GM12864 (cell line): ENCODE data around the gene CACNA1E.

Experiments
- DNase-seq: peaks from one replicate; pipeline ENCODE4 v3.0.0-alpha.2; 2011; ENCODE audit warnings: low read depth
- H3K4me3 ChIP-seq: 2 replicates; pipeline ENCODE4 v1.5.1; 2011; ENCODE audit warnings: mild to moderate bottlenecking, low read depth, low read length, control low read depth
- TF ChIP-seq, protein P1 (sequence below): IDR thresholded peaks from 2 replicates; pipeline ENCODE4 v1.5.1; 2011; ENCODE audit warnings: low read depth, mild to moderate bottlenecking, moderate library complexity, low read length, control low read depth, inconsistent platforms; ENCODE audit errors: missing control alignments

The CACNA1E gene

DNA sequence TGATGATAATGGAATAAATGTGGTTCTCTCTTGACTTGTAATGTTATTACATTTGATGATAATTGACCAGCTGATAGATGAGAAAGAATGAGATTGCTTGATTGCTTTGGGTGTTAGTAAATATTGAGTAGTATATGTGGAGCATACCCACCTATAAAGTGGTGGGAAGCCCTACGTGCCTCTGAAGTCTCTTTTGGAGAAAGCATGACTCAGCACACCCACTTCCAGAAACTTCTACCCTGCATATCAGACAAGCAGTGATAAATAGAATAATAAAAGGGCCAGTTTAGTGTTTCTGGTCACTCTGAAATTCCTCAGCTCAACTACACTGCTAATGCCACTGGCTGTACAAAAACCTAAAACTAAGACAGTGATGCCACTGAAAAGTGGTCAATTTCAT is 289.4 kb downstream of the CACNA1E start:
- TF ChIP-seq, protein P1, sequence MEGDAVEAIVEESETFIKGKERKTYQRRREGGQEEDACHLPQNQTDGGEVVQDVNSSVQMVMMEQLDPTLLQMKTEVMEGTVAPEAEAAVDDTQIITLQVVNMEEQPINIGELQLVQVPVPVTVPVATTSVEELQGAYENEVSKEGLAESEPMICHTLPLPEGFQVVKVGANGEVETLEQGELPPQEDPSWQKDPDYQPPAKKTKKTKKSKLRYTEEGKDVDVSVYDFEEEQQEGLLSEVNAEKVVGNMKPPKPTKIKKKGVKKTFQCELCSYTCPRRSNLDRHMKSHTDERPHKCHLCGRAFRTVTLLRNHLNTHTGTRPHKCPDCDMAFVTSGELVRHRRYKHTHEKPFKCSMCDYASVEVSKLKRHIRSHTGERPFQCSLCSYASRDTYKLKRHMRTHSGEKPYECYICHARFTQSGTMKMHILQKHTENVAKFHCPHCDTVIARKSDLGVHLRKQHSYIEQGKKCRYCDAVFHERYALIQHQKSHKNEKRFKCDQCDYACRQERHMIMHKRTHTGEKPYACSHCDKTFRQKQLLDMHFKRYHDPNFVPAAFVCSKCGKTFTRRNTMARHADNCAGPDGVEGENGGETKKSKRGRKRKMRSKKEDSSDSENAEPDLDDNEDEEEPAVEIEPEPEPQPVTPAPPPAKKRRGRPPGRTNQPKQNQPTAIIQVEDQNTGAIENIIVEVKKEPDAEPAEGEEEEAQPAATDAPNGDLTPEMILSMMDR: no peak
- no peak overlapping the region for H3K4me3 ChIP-seq
- DNase-seq: no peak

DNA sequence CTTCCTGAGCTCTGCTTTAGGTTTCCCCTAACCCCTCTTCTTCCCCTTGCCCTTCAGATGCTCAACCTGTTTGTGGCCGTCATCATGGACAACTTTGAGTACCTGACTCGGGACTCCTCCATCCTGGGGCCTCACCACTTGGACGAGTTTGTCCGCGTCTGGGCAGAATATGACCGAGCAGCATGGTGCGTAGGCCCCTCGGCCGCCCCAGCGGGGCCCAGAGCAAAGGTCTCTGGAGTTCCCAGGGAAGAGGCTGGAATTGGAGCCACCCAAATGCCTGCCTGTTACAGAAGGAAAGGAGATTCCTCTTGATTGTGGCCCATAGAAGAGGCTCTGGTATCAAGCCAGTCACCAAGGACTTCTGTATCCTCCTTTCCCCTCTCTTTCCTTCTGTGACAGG is 292.7 kb downstream of the CACNA1E start:
- no peak overlapping the region for H3K4me3 ChIP-seq
- TF ChIP-seq, protein P1: no peak
- DNase-seq: no peak

DNA sequence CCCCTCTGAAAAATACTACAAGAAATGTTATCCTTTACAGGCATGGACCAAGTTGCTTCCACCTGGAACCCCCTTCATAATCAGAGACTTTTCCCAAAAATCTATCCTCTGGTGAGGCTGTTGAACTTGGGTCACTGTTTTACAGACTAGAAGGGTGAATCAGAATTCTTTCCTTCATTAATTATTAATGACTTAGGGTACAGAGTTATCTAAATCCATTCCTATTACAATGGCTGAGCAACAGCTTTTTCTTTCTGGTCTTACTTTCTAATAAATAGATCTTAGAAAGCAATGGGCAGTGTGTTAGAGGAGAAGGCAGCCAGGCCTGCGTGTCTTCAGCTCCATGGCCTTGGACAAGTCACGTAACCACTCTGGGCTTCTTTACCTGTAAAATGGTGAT is 294.0 kb downstream of the CACNA1E start:
- TF ChIP-seq, protein P1: no peak
- DNase-seq: no peak
- no peak overlapping the region for H3K4me3 ChIP-seq

DNA sequence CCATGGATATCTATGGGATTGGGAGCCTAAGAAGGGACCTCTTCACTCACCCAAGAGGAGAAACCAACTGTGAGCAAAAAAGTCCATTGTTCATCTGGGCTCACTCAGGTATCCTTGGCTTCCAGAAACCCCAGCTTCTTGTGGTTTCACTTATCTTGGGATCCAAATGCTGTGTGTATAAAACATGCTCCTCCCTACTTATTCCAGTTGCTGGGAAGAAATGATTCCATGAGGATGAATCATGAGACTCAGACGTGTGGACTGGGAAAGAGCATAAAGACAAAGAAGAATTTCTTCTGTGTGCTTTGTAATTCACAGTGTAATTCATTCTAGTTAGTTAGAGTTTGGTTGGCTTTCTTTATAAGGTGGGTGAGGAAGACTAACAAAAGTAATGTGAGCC is 294.5 kb downstream of the CACNA1E start:
- H3K4me3 ChIP-seq: no peak overlapping the region
- TF ChIP-seq, protein P1: no peak
- DNase-seq: no peak

DNA sequence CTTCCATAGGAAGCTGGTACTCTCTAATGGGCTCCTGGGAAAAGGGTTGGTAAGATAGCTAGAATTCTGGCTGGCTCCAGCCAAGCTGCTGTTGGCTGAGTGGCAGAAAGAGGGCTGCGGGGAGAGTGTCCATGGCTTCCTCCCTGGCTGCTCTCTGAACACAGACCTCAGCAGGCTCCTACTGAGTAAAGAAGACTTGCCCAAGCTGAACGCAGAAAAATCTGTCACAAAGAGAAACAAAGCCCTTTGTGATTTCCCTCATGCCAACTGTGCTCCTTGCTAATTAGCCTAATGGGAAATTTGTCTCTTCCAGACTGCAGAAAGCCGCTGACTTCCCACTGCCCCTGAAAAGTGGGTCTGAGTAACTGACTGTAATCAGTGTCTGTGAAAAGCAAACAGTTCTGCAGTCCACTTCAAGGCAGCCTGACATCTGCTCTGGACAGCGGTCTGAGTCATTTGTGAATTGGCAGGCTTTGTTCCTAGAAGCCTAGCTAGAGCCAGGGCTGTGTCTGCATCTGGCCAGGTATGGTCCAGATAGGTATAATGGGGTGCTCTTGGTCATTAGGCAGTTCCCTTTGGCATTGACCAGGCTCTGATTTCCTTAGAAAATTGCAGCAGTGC is 295.4 kb downstream of the CACNA1E start:
- TF ChIP-seq, protein P1: no peak
- no peak overlapping the region for H3K4me3 ChIP-seq
- no peak for DNase-seq

DNA sequence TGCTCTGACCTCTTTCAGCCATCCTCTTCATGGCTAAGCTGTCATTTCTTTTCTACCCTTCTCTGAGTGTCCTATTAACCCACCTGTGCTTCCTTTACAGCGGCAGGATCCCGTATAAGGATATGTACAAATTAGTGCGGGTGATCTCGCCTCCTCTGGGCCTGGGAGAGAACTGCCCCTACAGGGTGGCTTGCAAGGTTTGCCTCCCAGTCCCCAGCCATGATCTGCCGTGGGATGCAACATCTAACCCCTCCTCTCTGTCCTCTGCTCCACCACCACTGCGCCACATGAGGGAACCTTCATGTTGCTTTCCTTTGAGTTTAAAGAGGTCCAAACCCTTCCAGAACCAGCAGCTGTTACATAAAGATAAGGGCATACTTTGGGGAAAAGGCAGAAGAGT is 296.0 kb downstream of the CACNA1E start:
- TF ChIP-seq, protein P1: no peak
- H3K4me3 ChIP-seq: no peak overlapping the region
- DNase-seq: no peak

DNA sequence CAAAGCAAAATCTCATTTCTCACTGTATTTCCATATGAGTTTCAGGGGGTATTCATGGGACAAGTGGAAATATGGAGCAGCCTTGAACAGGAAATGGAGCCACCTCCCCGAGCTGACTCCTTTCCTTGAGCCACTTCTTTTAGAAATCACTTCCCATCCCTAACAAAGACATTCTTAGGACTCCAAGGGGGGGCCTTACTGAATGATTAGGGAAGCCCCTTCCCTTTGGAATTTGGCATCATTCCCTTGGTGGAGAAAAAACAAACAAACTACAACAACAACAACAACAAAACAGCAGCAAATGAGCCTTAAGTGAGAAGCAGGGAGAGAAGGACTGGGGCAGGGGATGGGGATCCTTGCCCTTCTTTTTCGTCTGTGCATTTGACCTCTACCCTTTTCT is 299.9 kb downstream of the CACNA1E start:
- no peak for DNase-seq
- no peak overlapping the region for H3K4me3 ChIP-seq
- TF ChIP-seq, protein P1: no peak
